Chondrocyte (in vitro differentiated cells): ENCODE measurements around the gene PTMS. TPM values are rescaled to one million over a fixed set of nuclear protein-coding genes. Genes with fewer than 3 reads are reported as not detected.

Experiments used
- DNase-seq: peaks from one replicate; pipeline ENCODE4 v3.0.0; 2021; ENCODE audit warnings: mixed read lengths, low spot score
- H3K27ac Mint-ChIP-seq: one replicate; pipeline ENCODE4 v1.8.0; 2021; ENCODE audit warnings: mild to moderate bottlenecking, moderate library complexity, mixed read lengths; ENCODE audit not compliant: unreplicated experiment
- H3K27me3 Mint-ChIP-seq: 2 replicates; pipeline ENCODE4 v1.8.0; 2021; ENCODE audit warnings: low read depth, mixed read lengths
- H3K36me3 Mint-ChIP-seq: 2 replicates; pipeline ENCODE4 v1.8.0; 2021; ENCODE audit warnings: low read depth, mixed read lengths
- H3K4me1 Mint-ChIP-seq: 2 replicates; pipeline ENCODE4 v1.8.0; 2021; ENCODE audit warnings: low read depth, mild to moderate bottlenecking, mixed read lengths
- H3K4me3 Mint-ChIP-seq: one replicate; pipeline ENCODE4 v1.8.0; 2021; ENCODE audit warnings: mild to moderate bottlenecking, moderate library complexity, mixed read lengths; ENCODE audit not compliant: unreplicated experiment
- H3K9me3 Mint-ChIP-seq: 2 replicates; pipeline ENCODE4 v1.8.0; 2021; ENCODE audit warnings: low read depth, mixed read lengths
- CTCF ChIP-seq: fragments of 200-600 bp; sonication (generic); IDR thresholded peaks from 2 replicates; pipeline ENCODE4 v1.5.0; 2021; ENCODE audit warnings: antibody characterized with exemption, mild to moderate bottlenecking, moderate library complexity
- long read RNA-seq: library from polyadenylated mRNA; stranded (forward); transcript quantifications from one replicate; pipeline ENCODE4 v2.0.0, GENCODE V29; 2021
- total RNA-seq: library from RNA; stranded (reverse); gene quantifications from 3 replicates; pipeline ENCODE4 v1.2.1, GENCODE V29; 2021

Gene PTMS
- 413 to 493 TPM (median 463 TPM) in 3 replicates for total RNA-seq
- long read RNA-seq, transcript PTMS-207 (5 exons, 1,150 nt): major isoform, 151 of 204 reads
- long read RNA-seq, partial matches to known transcripts: 10 of 204 reads
- long read RNA-seq, other reads (novel, unspliced or antisense): 41 of 204 reads

- no peaks in the 10 kb centered on the region for H3K9me3 Mint-ChIP-seq
- H3K4me3 Mint-ChIP-seq: peak within 1 kb of the TSS; percentile 86
- no peak for DNase-seq
- peaks cover 8% of the 10 kb centered on the region for H3K36me3 Mint-ChIP-seq
- peaks cover 54% of the 10 kb centered on the region for H3K4me1 Mint-ChIP-seq
- H3K27me3 Mint-ChIP-seq: no peaks in the 10 kb centered on the region
- H3K27ac Mint-ChIP-seq: peak within 1 kb of the TSS; percentile 89
- no peak for TF ChIP-seq CTCF
Measured at GRCh38 chr12:6765634-6766581, at the start of gene PTMS. PTMS (plus strand) TSS chr12:6766363; CDS start chr12:6766706, 343 bp downstream.

GRCh38 chr12:6716874-6717437 lies 49.2 kb upstream of the PTMS start:
- Mint-ChIP-seq H3K4me1 (no peaks in the 10 kb centered on the region), H3K27me3 (no peaks in the 10 kb centered on the region), H3K9me3 (no peaks in the 10 kb centered on the region), H3K27ac (no peak overlapping the region), H3K36me3 (no peaks in the 10 kb centered on the region), H3K4me3 (no peak overlapping the region)
- no peak for TF ChIP-seq CTCF
- DNase-seq: no peak

- Mint-ChIP-seq H3K27me3 (no peaks in the 10 kb centered on the region), H3K36me3 (peaks cover 4% of the 10 kb centered on the region), H3K9me3 (no peaks in the 10 kb centered on the region), H3K4me1 (peaks cover 19% of the 10 kb centered on the region), H3K4me3 (no peak overlapping the region), H3K27ac (no peak overlapping the region)
- no peak for TF ChIP-seq CTCF
- DNase-seq: no peak
Measured at GRCh38 chr12:6722863-6723262, 43.3 kb upstream of the PTMS start.

GRCh38 chr12:6723607-6724408 lies 42.4 kb upstream of the PTMS start, which contains the start of gene COPS7A:
COPS7A (plus strand) TSS chr12:6724046; CDS start chr12:6724657, 611 bp downstream.
- no peaks in the 10 kb centered on the region for H3K27me3 Mint-ChIP-seq
- TF ChIP-seq CTCF: no peak
- peak within 1 kb of the TSS; percentile 95 for H3K27ac Mint-ChIP-seq
- H3K4me3 Mint-ChIP-seq: peak within 1 kb of the TSS; percentile 92
- DNase-seq: peak; percentile 97
- no peaks in the 10 kb centered on the region for H3K9me3 Mint-ChIP-seq
- peaks cover 19% of the 10 kb centered on the region for H3K4me1 Mint-ChIP-seq
- peaks cover 4% of the 10 kb centered on the region for H3K36me3 Mint-ChIP-seq
